ENCODE data around the gene TMEM208. TPM values are rescaled to one million over a fixed set of nuclear protein-coding genes. Genes with fewer than 3 reads are reported as not detected.
A peak's percentile ranks its signal among the peaks of the same experiment; 100 is the strongest.

The TMEM208 gene
- total and polyA plus RNA-seq, 2 of the 13 experiments (the other 11 are each of a cell fraction or from before 2014, with no cell fraction given), result 58.8 to 72.9 TPM

GRCh38 chr16:67185651-67186134, 41.2 kb upstream of the TMEM208 start (continued):
- TF ChIP-seq ARNT2 (CRISPR knock-in tag; IDR thresholded peaks at IDR 0.05; ENCODE audit: low read depth) (no peak), MED13 (CRISPR knock-in tag; IDR thresholded peaks at IDR 0.05) (no peak), HNF1B (CRISPR knock-in tag; IDR thresholded peaks at IDR 0.05) (0 out of 2 replicates have a peak, but pooled peaks have one; percentile 54), ZNF264 (CRISPR knock-in tag; IDR thresholded peaks at IDR 0.05) (peak; percentile 4; the same call in 1 of the 2 replicates), ZNF720 (CRISPR knock-in tag; IDR thresholded peaks at IDR 0.05) (no peak), GLI4 (CRISPR knock-in tag; IDR thresholded peaks at IDR 0.05; ENCODE audit: borderline replicate concordance) (no peak), JUN (CRISPR knock-in tag; IDR thresholded peaks at IDR 0.05) (0 out of 2 replicates have a peak, but pooled peaks have one; percentile 6), ZNF350 (CRISPR knock-in tag; IDR thresholded peaks at IDR 0.05; ENCODE audit: borderline replicate concordance, low read depth) (0 out of 2 replicates have a peak, but pooled peaks have one; percentile 2), ZNF709 (CRISPR knock-in tag; IDR thresholded peaks at IDR 0.05) (peak; percentile 49; the same call in 1 of the 2 replicates), DNMT3B (CRISPR knock-in tag; conservative IDR thresholded peaks at IDR 0.05) (0 out of 2 replicates have a peak, but pooled peaks have one; percentile 63), ZSCAN25 (CRISPR knock-in tag; IDR thresholded peaks at IDR 0.05) (peak; percentile 4; the same call in 1 of the 2 replicates), HOXD1 (CRISPR knock-in tag; IDR thresholded peaks at IDR 0.05) (no peak)

DNA sequence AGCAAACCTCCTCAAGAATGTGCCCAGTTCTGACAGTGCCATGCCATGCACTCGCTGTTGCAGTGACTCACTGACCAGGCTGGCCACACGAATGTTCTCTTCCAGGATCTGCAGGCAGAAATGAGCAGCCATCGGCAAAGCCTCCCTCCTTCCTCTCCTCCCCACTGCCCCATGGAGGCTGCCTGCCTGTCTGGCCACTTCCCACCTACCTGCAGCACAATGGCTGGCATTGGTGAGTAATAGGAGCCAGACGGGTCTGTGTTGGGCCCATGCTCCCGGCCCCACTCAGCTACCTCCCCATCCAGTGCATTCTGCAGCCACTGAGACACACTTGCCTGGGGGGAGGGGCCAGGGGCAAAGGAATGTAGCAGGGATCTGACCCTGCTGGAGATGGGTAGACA, 40.4 kb upstream of the TMEM208 start:
- DNase-seq (ENCODE audit: low spot score) (no peak), FAIRE-seq (no peak), ATAC-seq (no peak)
- ChIA-PET CTCF (ENCODE audit: low intra/inter-chr PET ratio, low total read pairs) (interaction anchor here (1.6 to 2.5 kb wide), 3 partner anchors 12 to 239 kb away, joined by 5 to 12 read pairs (median 6); no protein-coding TSS in a partner anchor), POLR2A (interaction anchor here (1.0 kb wide), 1 partner anchor 16 kb away, joined by 3 read pairs; the partner anchor contains the start of gene NOL3)
- no peak overlapping the region for H3K27ac ChIP-seq (ENCODE audit: extremely low read length, insufficient read depth, low read length)
- no peaks in the 10 kb centered on the region for H4K20me1 ChIP-seq (ENCODE audit: insufficient read depth, low read length)
- H3K79me2 ChIP-seq (ENCODE audit: insufficient read depth, low read length), result no peaks in the 10 kb centered on the region
- H3K4me2 ChIP-seq (ENCODE audit: low read depth, low read length), result no peak overlapping the region
- no peaks in the 10 kb centered on the region for H3K9me3 ChIP-seq (ENCODE audit: low read length)
- BruUV-seq (replicated peaks), result no TSS peak
- intact Hi-C loops (cut with micrococcal nuclease; ENCODE audit: unreplicated experiment), result loop anchor here (5.0 kb wide), 1 partner anchor 41 kb away; the partner anchor contains the start of gene TMEM208
- no peak overlapping the region for H3K4me3 ChIP-seq (replicated peaks in 1 of 3; ENCODE audit: insufficient read depth in 1 of 3, low read depth in 2 of 3, low read length in 3 of 3)
- no peak overlapping the region for H3K9ac ChIP-seq (ENCODE audit: insufficient read depth, low read depth, low read length)
- in situ Hi-C loops (cut with HindIII; ENCODE audit: extremely low pct_ligation_motif_present, low pct_unique_long_range_greater_than_20kb), result loop anchor here (5.0 kb wide), 1 partner anchor 209 kb away; no protein-coding TSS in a partner anchor
- H3K4me1 ChIP-seq (ENCODE audit: insufficient read depth, low read length), result peaks cover 61% of the 10 kb centered on the region
- H3K36me3 ChIP-seq (replicated peaks in 1 of 2; ENCODE audit: control insufficient read depth in 1 of 2, insufficient read depth in 2 of 2, low read length in 2 of 2), result no peaks in the 10 kb centered on the region
- no peak overlapping the region for H2AFZ ChIP-seq (ENCODE audit: low read length)
- WGBS (ENCODE audit: low lambda C conversion rate), result 3% methylated on average over 4 of the region's 5 CpGs
- peaks cover 7 to 10% of the 10 kb centered on the region in 2 experiments; a peak in 2 of 5 replicates for H3K27me3 ChIP-seq (ENCODE audit: control insufficient read depth in 1 of 2, insufficient read depth in 2 of 2, low read length in 2 of 2)
- TF ChIP-seq ZNF724P (CRISPR knock-in tag; IDR thresholded peaks at IDR 0.05; ENCODE audit: borderline replicate concordance), result no peak
- no peak for TF ChIP-seq JUN (CRISPR knock-in tag; IDR thresholded peaks at IDR 0.05)
- no peak for TF ChIP-seq FOXK1 (CRISPR knock-in tag; IDR thresholded peaks at IDR 0.05; ENCODE audit: borderline replicate concordance, low read depth)
- TF ChIP-seq HDAC2 (CRISPR knock-in tag; IDR thresholded peaks at IDR 0.05), result no peak
- TF ChIP-seq MZF1 (CRISPR knock-in tag; IDR thresholded peaks at IDR 0.05; ENCODE audit: borderline replicate concordance), result no peak
- 0 out of 2 replicates have a peak, but pooled peaks have one; percentile 6 for TF ChIP-seq ZC3H13 (CRISPR knock-in tag; IDR thresholded peaks at IDR 0.05)
- peak; percentile 88; the same call in 1 of the 2 replicates for TF ChIP-seq NFIB (CRISPR knock-in tag; IDR thresholded peaks at IDR 0.05; ENCODE audit: borderline replicate concordance)
- no peak for TF ChIP-seq PLRG1 (conservative IDR thresholded peaks at IDR 0.05)
- 0 out of 2 replicates have a peak, but pooled peaks have one; percentile 21 for TF ChIP-seq ZNF605 (CRISPR knock-in tag; IDR thresholded peaks at IDR 0.05)

Data from HepG2 (cell line).